Sigmoid colon (tissue), 4 donors: ENCODE results near the gene TRIM45.

ENCODE experiments used
- POLR2A ChIP-seq, 2 donors: fragments of 450-650 bp; IDR thresholded peaks; one replicate each; pipeline ENCODE4 v1.6.1; 2016; ENCODE audit warnings: antibody characterized with exemption in 2 of 2, mild to moderate bottlenecking in 2 of 2, moderate library complexity in 2 of 2
- POLR2AphosphoS5 ChIP-seq, 4 donors: sonication (generic); formaldehyde crosslinking; IDR thresholded peaks; one replicate each; pipeline ENCODE4 v1.6.1; 2017; ENCODE audit warnings: antibody characterized with exemption in 4 of 4
- TF ChIP-seq, protein P1 (sequence below), 4 experiments: fragments of 450-650 bp in 3 of 4; fragments of 200-600 bp in 1 of 4; IDR thresholded peaks; one replicate each; pipeline ENCODE4 v1.5.1; 2016 to 2019; ENCODE audit warnings: antibody characterized with exemption in 4 of 4, mild to moderate bottlenecking in 3 of 4, moderate library complexity in 2 of 4

- TF ChIP-seq, protein P1, sequence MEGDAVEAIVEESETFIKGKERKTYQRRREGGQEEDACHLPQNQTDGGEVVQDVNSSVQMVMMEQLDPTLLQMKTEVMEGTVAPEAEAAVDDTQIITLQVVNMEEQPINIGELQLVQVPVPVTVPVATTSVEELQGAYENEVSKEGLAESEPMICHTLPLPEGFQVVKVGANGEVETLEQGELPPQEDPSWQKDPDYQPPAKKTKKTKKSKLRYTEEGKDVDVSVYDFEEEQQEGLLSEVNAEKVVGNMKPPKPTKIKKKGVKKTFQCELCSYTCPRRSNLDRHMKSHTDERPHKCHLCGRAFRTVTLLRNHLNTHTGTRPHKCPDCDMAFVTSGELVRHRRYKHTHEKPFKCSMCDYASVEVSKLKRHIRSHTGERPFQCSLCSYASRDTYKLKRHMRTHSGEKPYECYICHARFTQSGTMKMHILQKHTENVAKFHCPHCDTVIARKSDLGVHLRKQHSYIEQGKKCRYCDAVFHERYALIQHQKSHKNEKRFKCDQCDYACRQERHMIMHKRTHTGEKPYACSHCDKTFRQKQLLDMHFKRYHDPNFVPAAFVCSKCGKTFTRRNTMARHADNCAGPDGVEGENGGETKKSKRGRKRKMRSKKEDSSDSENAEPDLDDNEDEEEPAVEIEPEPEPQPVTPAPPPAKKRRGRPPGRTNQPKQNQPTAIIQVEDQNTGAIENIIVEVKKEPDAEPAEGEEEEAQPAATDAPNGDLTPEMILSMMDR (IDR thresholded peaks at IDR 0.05): no peak
- TF ChIP-seq POLR2AphosphoS5 (IDR thresholded peaks at IDR 0.05) (no peak), POLR2A (IDR thresholded peaks at IDR 0.05) (no peak)
Observed at GRCh38 chr1:117105722-117106121, 15.8 kb downstream of the TRIM45 start.
